Calu3 (cell line): ENCODE data around the gene RRP15. TPM values are rescaled to one million over a fixed set of nuclear protein-coding genes. Genes with fewer than 3 reads are reported as not detected.

ENCODE experiments used
- BruUV-seq: library from RNA; stranded (reverse); fragments of 400-500 nt; replicated peaks from 2 replicates; lab custom pipeline; 2021; lab: Mats Ljungman, UMichigan
- CTCF ChIA-PET: fragments of 300-600 bp; sonication (Branson Sonifier 250); formaldehyde crosslinking; loops from one replicate; lab custom pipeline; 2022; ENCODE audit warnings: antibody characterized with exemption; lab: Charles Lee
- DNase-seq: peaks from one replicate; pipeline ENCODE4 v3.0.0; 2022
- H3K27ac Mint-ChIP-seq: one replicate; pipeline ENCODE4 v1.8.0; 2022; ENCODE audit warnings: mixed read lengths; ENCODE audit not compliant: unreplicated experiment
- H3K27me3 Mint-ChIP-seq: one replicate; pipeline ENCODE4 v1.8.0; 2022; ENCODE audit warnings: mixed read lengths; ENCODE audit not compliant: unreplicated experiment
- H3K36me3 Mint-ChIP-seq: one replicate; pipeline ENCODE4 v1.8.0; 2022; ENCODE audit warnings: mild to moderate bottlenecking, moderate library complexity, mixed read lengths; ENCODE audit not compliant: insufficient read depth, unreplicated experiment
- H3K4me1 Mint-ChIP-seq: one replicate; pipeline ENCODE4 v1.8.0; 2022; ENCODE audit warnings: mild to moderate bottlenecking, low read depth, mixed read lengths; ENCODE audit not compliant: unreplicated experiment
- H3K4me3 Mint-ChIP-seq: one replicate; pipeline ENCODE4 v1.8.0; 2022; ENCODE audit warnings: mild to moderate bottlenecking, low read depth, moderate library complexity, mixed read lengths; ENCODE audit not compliant: unreplicated experiment
- H3K9me3 Mint-ChIP-seq: one replicate; pipeline ENCODE4 v1.8.0; 2022; ENCODE audit warnings: low read depth, mixed read lengths; ENCODE audit not compliant: unreplicated experiment
- intact Hi-C: fragments of 100-400 bp; cut with micrococcal nuclease; formaldehyde crosslinking; loops from one replicate; pipeline ENCODE4 v1.10.0; 2022; ENCODE audit not compliant: unreplicated experiment
- total RNA-seq: library from RNA; stranded (reverse); gene quantifications from 2 replicates; pipeline ENCODE4 v1.2.3, GENCODE V29; 2022
- TF ChIP-seq, protein P1 (sequence below): fragments of 200-600 bp; IDR thresholded peaks from one replicate; pipeline ENCODE4 v1.8.0; 2022; ENCODE audit warnings: antibody characterized with exemption; ENCODE audit not compliant: unreplicated experiment

Gene RRP15
- total RNA-seq, 1 experiment from 2014 or later = 44.0 TPM

DNA sequence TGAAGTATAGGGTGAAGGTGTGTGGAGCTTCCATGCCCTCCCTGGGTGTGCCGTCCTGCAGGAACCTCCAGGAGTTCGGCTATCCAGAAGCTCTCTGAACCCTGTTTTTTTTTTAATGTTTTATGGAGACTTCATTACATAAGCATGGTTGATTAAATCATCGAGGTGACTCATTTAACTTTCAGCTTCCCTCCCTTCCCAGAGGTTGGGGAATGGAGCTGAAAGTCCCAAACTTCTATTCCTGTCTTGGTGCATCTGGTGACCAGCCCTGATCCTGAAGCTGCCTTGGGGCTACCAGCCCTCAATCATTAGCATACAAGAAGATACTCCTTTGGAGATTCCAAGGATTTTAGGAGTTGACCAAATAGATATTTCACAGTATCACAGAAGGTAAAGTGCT is 9.5 kb downstream of the RRP15 start:
- intact Hi-C loops = no loop called here
- DNase-seq = no peak
- no TSS peak for BruUV-seq
- Mint-ChIP-seq H3K4me3 (no peak overlapping the region), H3K36me3 (no peaks in the 10 kb centered on the region), H3K4me1 (peaks cover 27% of the 10 kb centered on the region), H3K9me3 (no peaks in the 10 kb centered on the region), H3K27ac (no peak overlapping the region), H3K27me3 (no peaks in the 10 kb centered on the region)
- TF ChIP-seq, protein P1, sequence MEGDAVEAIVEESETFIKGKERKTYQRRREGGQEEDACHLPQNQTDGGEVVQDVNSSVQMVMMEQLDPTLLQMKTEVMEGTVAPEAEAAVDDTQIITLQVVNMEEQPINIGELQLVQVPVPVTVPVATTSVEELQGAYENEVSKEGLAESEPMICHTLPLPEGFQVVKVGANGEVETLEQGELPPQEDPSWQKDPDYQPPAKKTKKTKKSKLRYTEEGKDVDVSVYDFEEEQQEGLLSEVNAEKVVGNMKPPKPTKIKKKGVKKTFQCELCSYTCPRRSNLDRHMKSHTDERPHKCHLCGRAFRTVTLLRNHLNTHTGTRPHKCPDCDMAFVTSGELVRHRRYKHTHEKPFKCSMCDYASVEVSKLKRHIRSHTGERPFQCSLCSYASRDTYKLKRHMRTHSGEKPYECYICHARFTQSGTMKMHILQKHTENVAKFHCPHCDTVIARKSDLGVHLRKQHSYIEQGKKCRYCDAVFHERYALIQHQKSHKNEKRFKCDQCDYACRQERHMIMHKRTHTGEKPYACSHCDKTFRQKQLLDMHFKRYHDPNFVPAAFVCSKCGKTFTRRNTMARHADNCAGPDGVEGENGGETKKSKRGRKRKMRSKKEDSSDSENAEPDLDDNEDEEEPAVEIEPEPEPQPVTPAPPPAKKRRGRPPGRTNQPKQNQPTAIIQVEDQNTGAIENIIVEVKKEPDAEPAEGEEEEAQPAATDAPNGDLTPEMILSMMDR = no peak
- CTCF ChIA-PET = no interaction called here

DNA sequence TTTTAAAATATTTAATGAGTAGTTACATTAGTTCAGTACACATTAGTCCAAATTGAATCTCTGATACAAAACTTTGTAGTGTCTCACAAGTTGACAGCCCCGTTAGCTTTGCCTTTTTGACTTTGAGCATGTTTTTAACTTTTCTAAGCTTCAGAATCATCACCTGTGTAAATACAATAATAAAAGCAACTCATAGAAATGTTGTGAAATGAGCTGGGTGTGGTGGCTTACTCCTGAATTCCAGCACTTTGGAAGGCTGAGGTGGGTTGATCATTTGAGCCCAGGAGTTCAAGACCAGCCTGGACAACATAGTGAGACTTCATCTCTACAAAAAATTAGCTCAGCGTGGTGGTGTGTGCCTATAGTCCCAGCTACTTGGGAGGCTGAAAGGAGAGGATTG is 11.1 kb downstream of the RRP15 start:
- H3K9me3 Mint-ChIP-seq = no peaks in the 10 kb centered on the region
- H3K4me1 Mint-ChIP-seq = peaks cover 27% of the 10 kb centered on the region
- no peak overlapping the region for H3K4me3 Mint-ChIP-seq
- DNase-seq = no peak
- H3K36me3 Mint-ChIP-seq = no peaks in the 10 kb centered on the region
- H3K27ac Mint-ChIP-seq = no peak overlapping the region
- intact Hi-C loops = no loop called here
- CTCF ChIA-PET = interaction anchor here (0.7 to 1.3 kb wide), 2 partner anchors 11 to 638 kb away, joined by 3 to 4 read pairs; partner anchors contain the start of gene RRP15
- TF ChIP-seq, protein P1 = no peak
- no TSS peak for BruUV-seq
- H3K27me3 Mint-ChIP-seq = no peaks in the 10 kb centered on the region

DNA sequence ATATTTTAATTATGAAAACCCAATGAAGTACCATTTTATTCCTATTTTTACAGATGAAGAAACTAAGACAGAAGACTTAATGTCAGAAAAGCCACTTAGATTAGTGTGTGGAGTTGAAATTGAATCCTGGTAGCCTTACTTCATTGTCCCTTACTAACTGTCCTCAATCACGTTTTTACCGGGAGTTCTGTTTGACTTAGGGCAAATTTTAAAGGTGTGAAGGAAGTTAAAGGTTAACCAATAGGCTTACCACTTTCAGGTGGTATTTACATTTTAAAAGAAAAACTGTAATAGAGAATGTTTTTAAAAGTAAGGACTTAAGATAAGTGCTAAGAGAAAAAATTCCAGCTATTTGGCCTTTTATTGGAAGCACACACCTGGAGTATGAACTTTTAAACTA is 12.4 kb downstream of the RRP15 start:
- Mint-ChIP-seq H3K9me3 (no peaks in the 10 kb centered on the region), H3K4me1 (peaks cover 35% of the 10 kb centered on the region), H3K27ac (peak overlapping the region; percentile 63), H3K4me3 (no peak overlapping the region), H3K36me3 (no peaks in the 10 kb centered on the region), H3K27me3 (no peaks in the 10 kb centered on the region)
- intact Hi-C loops = no loop called here
- no TSS peak for BruUV-seq
- CTCF ChIA-PET = no interaction called here
- TF ChIP-seq, protein P1 = no peak
- DNase-seq = no peak

DNA sequence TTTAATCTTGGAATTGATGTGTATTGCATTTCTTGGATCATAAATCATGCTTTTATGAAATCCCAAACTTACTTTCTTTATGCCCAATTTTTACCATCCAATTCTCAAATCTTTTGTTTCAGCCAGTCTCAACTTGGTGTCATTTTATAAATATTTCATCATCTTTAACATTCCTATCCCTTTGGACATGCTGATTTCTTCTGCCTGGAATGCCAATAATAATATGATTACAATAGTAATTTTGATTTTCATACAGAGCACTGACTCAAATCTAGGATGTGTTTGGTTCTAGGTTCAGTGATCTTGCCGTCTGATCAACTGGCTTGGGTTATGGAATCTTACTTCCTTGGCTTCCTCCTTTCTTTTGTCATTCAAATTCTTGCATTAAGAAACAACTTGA is 12.8 kb downstream of the RRP15 start:
- peak overlapping the region; percentile 63 for H3K27ac Mint-ChIP-seq
- intact Hi-C loops = no loop called here
- H3K9me3 Mint-ChIP-seq = no peaks in the 10 kb centered on the region
- peaks cover 36% of the 10 kb centered on the region for H3K4me1 Mint-ChIP-seq
- CTCF ChIA-PET = interaction anchor here (1.8 kb wide), 1 partner anchor 769 kb away, joined by 5 read pairs; no protein-coding TSS in a partner anchor
- no peak overlapping the region for H3K4me3 Mint-ChIP-seq
- no peaks in the 10 kb centered on the region for H3K27me3 Mint-ChIP-seq
- no peak for DNase-seq
- no TSS peak for BruUV-seq
- no peaks in the 10 kb centered on the region for H3K36me3 Mint-ChIP-seq
- TF ChIP-seq, protein P1 = no peak
